ENCODE results near the gene CLSTN2. TPM values are rescaled to one million over a fixed set of nuclear protein-coding genes. Genes with fewer than 3 reads are reported as not detected.

Gene CLSTN2
- total RNA-seq, 2 donors from 2014 or later: 0.08 TPM; not detected in 1

DNA sequence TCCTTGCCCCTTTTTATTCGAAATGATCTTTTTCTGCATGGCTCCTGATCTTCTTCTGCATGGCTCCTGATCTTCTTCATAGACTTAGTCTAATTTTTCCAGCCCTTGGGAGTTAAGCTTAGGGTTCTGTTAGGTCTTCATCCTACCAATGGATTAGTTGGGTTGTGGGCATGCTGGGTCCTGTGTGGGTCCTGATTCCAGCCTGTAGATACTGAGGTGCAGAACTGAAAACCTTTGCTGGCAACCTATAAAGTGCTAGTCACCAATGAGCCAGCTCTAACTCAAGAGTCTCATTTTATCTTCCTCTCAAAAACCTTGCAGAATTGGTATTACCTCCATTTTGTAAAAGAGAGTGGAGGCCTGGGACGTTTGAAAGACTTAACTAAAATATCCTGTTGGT lies 229.2 kb downstream of the CLSTN2 start:
- peaks cover 14% of the 10 kb centered on the region for H3K27me3 Mint-ChIP-seq

DNA sequence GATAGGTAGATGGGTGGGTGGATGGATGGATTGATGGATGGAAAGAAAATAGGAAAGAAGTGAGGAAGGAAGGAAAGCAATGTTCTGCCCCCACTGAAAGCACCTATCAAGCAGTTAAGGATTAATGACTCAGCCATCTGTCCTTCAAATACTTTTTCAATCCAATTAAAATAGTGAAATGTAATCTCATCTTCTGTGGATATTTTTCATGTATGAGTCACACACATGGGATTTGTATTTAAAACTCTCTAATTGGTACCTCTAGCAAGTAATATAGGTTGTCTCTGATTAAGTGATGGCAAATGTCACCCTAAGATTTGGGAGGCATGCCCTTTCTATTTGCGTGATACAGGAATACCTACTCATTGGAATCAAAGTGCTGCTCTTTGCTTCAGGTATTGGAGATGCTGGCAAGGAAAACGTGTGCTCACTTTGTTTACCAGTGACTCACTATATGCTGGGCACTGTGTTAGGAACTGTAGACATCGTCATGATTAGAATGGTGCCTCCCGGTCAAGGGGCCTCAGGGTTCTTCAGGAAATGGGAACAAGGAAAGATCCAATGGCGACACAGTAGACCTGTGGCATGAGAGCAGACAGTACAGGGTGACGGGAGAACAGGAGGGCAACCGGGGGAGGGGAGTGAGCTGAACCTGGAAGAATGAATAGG lies 230.1 kb downstream of the CLSTN2 start:
- no peak for ATAC-seq (replicated peaks)
- H3K36me3 Mint-ChIP-seq (ENCODE audit: low read depth): no peaks in the 10 kb centered on the region
- no peak overlapping the region for H3K4me3 Mint-ChIP-seq
- no peaks in the 10 kb centered on the region for H3K4me1 Mint-ChIP-seq
- no peaks in the 10 kb centered on the region for H3K9me3 Mint-ChIP-seq
- H3K27ac Mint-ChIP-seq: no peak overlapping the region
- peaks cover 11% of the 10 kb centered on the region for H3K27me3 Mint-ChIP-seq

More for the DNA sequence above, 229.2 kb downstream of the CLSTN2 start:
- Mint-ChIP-seq H3K36me3 (ENCODE audit: low read depth) (no peaks in the 10 kb centered on the region), H3K27ac (no peak overlapping the region), H3K4me1 (no peaks in the 10 kb centered on the region), H3K4me3 (no peak overlapping the region), H3K9me3 (no peaks in the 10 kb centered on the region)
- no peak for ATAC-seq (replicated peaks)

DNA sequence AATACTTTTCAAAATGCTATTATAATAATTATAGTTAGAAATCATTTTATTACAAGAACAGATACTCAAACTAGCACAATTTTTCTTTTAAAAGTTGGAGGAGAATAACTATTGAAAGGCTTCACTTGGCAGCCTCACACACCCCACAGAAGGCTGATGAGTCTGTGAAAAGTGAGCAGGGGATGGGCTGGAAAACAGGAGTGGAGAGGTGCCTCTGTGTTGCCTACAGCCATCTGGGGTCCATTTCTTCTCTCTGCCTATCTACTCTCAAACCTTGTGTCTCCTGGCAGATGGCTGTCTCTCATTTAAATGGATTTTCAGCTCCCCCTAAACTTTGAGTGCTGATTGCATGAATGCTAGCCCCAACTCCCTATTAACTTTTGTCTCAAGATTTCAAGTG lies 230.8 kb downstream of the CLSTN2 start:
- Mint-ChIP-seq H3K4me1 (no peaks in the 10 kb centered on the region), H3K27me3 (peaks cover 11% of the 10 kb centered on the region), H3K36me3 (ENCODE audit: low read depth) (no peaks in the 10 kb centered on the region), H3K9me3 (no peaks in the 10 kb centered on the region), H3K27ac (no peak overlapping the region), H3K4me3 (no peak overlapping the region)
- ATAC-seq (replicated peaks): no peak

DNA sequence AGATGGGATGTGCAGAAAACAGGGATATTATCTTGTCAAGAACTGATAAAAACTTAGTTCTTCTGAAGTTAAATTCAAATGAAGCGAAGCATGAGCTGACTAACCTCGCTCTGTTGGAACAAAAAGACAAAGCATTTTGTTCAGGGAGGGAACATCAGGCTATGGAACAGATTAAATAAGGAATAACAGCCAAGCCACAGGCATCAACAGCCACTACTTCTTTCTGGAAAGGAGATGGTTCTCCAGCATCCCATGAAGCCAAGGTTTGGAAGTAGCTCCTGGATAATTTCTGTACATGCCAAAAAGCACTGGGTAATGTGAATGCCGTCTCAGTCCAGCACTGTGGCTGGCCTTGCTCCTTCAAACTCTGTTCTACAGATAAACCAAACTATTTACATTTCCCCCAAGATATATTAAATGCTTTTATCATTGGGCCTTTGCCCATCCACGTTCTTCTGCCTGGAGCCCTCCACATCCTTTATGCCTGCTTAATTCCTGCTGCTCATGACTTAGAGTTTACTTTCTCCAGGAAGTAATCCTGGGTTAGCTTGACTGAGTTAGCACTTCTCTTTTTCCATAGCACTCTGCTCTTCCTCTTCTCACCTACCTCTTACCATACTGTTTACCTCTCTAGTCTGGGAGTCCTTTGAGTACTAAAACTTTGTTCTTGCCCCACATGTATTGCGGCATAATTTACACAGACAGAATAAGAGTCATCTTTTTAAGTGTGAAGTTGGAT lies 232.0 kb downstream of the CLSTN2 start:
- ATAC-seq (replicated peaks): no peak

GRCh38 chr3:140167600-140168281 lies 232.8 kb downstream of the CLSTN2 start:
- Mint-ChIP-seq H3K27me3 (peaks cover 11% of the 10 kb centered on the region), H3K4me1 (no peaks in the 10 kb centered on the region), H3K27ac (no peak overlapping the region), H3K9me3 (no peaks in the 10 kb centered on the region), H3K36me3 (ENCODE audit: low read depth) (no peaks in the 10 kb centered on the region), H3K4me3 (no peak overlapping the region)
- ATAC-seq (replicated peaks): no peak

More for the DNA sequence above, 232.0 kb downstream of the CLSTN2 start:
- H3K9me3 Mint-ChIP-seq: no peaks in the 10 kb centered on the region
- H3K27ac Mint-ChIP-seq: no peak overlapping the region
- peaks cover 11% of the 10 kb centered on the region for H3K27me3 Mint-ChIP-seq
- no peaks in the 10 kb centered on the region for H3K4me1 Mint-ChIP-seq
- H3K4me3 Mint-ChIP-seq: no peak overlapping the region
- H3K36me3 Mint-ChIP-seq (ENCODE audit: low read depth): no peaks in the 10 kb centered on the region

DNA sequence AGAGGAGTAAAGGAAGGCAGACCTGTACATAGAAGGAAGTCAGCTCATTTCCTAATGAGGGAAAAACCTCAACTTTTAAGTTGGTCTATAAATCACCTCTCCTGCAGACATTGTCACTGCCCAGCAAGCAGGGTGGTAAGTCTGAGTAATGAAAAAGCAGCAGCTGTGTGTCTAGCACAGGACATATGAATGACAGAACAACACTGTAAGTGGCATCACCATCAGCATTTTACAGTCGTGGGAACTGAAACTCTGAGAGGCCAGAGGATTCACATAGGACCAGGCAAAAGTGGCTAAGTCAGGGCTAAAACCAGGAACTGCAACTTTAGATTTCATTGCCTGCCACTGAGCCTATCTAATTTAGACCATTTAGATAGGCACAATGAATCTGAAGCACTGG lies 235.6 kb downstream of the CLSTN2 start:
- ATAC-seq (replicated peaks): no peak
- Mint-ChIP-seq H3K4me3 (no peak overlapping the region), H3K27me3 (peaks cover 3% of the 10 kb centered on the region), H3K9me3 (no peaks in the 10 kb centered on the region), H3K4me1 (no peaks in the 10 kb centered on the region), H3K36me3 (ENCODE audit: low read depth) (no peaks in the 10 kb centered on the region), H3K27ac (no peak overlapping the region)

DNA sequence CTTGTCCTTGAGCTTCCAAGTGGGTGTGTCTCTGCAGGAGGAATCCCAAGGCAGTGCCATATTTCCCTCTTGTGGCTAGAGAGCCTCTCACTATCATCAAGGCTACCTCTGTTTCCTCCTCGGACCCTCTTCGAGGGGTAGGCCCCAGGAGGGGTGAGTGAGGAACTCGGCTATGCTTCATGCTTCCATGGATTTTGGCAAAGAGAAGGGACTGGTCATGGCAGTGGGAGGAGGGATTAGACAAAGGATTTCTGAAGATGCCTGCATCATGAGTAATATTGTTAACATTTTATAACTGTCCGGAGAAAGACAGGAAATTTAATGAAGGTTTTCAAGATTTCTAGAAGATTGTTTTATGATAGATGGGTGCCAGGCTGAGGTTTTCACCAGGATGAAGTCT lies 241.5 kb downstream of the CLSTN2 start:
- Mint-ChIP-seq H3K4me3 (no peak overlapping the region), H3K9me3 (no peaks in the 10 kb centered on the region), H3K36me3 (ENCODE audit: low read depth) (no peaks in the 10 kb centered on the region), H3K27ac (no peak overlapping the region), H3K27me3 (peaks cover 3% of the 10 kb centered on the region), H3K4me1 (no peaks in the 10 kb centered on the region)
- ATAC-seq (replicated peaks): no peak

GRCh38 chr3:140177943-140178342 lies 243.0 kb downstream of the CLSTN2 start:
- H3K36me3 Mint-ChIP-seq (ENCODE audit: low read depth): no peaks in the 10 kb centered on the region

GRCh38 chr3:140178482-140178881 lies 243.5 kb downstream of the CLSTN2 start:
- ATAC-seq (replicated peaks): no peak

More at GRCh38 chr3:140177943-140178342, 243.0 kb downstream of the CLSTN2 start:
- no peak for ATAC-seq (replicated peaks)
- H3K27ac Mint-ChIP-seq: no peak overlapping the region
- H3K9me3 Mint-ChIP-seq: no peaks in the 10 kb centered on the region
- H3K27me3 Mint-ChIP-seq: peaks cover 3% of the 10 kb centered on the region
- no peaks in the 10 kb centered on the region for H3K4me1 Mint-ChIP-seq
- H3K4me3 Mint-ChIP-seq: no peak overlapping the region

GRCh38 chr3:140180603-140181002 lies 245.6 kb downstream of the CLSTN2 start:
- H3K36me3 Mint-ChIP-seq (ENCODE audit: low read depth): no peaks in the 10 kb centered on the region
- no peak for ATAC-seq (replicated peaks)
- no peaks in the 10 kb centered on the region for H3K9me3 Mint-ChIP-seq
- no peaks in the 10 kb centered on the region for H3K4me1 Mint-ChIP-seq
- no peak overlapping the region for H3K4me3 Mint-ChIP-seq
- no peak overlapping the region for H3K27ac Mint-ChIP-seq
- peaks cover 3% of the 10 kb centered on the region for H3K27me3 Mint-ChIP-seq

More at GRCh38 chr3:140178482-140178881, 243.5 kb downstream of the CLSTN2 start:
- no peak overlapping the region for H3K4me3 Mint-ChIP-seq
- no peaks in the 10 kb centered on the region for H3K36me3 Mint-ChIP-seq (ENCODE audit: low read depth)
- no peaks in the 10 kb centered on the region for H3K9me3 Mint-ChIP-seq
- H3K4me1 Mint-ChIP-seq: no peaks in the 10 kb centered on the region
- no peak overlapping the region for H3K27ac Mint-ChIP-seq
- H3K27me3 Mint-ChIP-seq: peaks cover 3% of the 10 kb centered on the region

- ATAC-seq (replicated peaks): no peak
- Mint-ChIP-seq H3K27ac (no peak overlapping the region), H3K4me1 (no peaks in the 10 kb centered on the region), H3K4me3 (no peak overlapping the region), H3K9me3 (no peaks in the 10 kb centered on the region), H3K27me3 (peaks cover 3% of the 10 kb centered on the region), H3K36me3 (ENCODE audit: low read depth) (no peaks in the 10 kb centered on the region)
Measured at GRCh38 chr3:140185375-140185774, 250.4 kb downstream of the CLSTN2 start.

- Mint-ChIP-seq H3K4me3 (no peak overlapping the region), H3K27ac (no peak overlapping the region), H3K4me1 (no peaks in the 10 kb centered on the region), H3K9me3 (no peaks in the 10 kb centered on the region), H3K36me3 (ENCODE audit: low read depth) (no peaks in the 10 kb centered on the region), H3K27me3 (peaks cover 3% of the 10 kb centered on the region)
- ATAC-seq (replicated peaks): no peak
Measured at GRCh38 chr3:140186421-140186920, 251.5 kb downstream of the CLSTN2 start.

GRCh38 chr3:140187028-140187427 lies 252.0 kb downstream of the CLSTN2 start:
- no peaks in the 10 kb centered on the region for H3K4me1 Mint-ChIP-seq
- no peak for ATAC-seq (replicated peaks)
- H3K4me3 Mint-ChIP-seq: no peak overlapping the region
- no peak overlapping the region for H3K27ac Mint-ChIP-seq
- no peaks in the 10 kb centered on the region for H3K27me3 Mint-ChIP-seq
- H3K36me3 Mint-ChIP-seq (ENCODE audit: low read depth): no peaks in the 10 kb centered on the region
- no peaks in the 10 kb centered on the region for H3K9me3 Mint-ChIP-seq

DNA sequence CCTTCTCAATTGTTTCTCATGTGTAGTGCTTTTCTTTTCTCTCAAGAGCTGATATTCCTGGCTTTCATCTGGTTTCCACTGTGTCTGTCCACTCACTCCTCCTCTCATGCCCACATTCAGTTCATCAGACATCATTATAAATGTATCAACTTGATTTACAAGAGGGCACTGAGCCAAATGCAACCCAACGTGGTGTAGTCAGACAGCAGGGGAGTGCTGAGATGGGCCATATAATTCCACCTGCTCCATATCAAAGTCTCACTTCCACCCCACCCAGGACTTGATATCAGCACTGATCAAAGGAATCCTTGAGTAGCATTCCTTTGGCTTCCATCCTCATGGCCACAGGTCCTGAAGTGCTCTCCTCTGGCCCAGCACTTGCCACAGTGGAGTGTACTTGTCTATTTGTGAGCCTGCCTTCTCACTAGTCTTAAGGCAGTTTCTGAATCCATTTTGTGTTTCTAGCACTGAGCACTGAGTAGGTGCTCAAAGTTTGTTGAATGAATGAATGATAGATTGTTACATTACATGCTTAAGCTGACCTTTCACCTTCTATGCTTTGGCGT lies 252.8 kb downstream of the CLSTN2 start:
- H3K36me3 Mint-ChIP-seq (ENCODE audit: low read depth): no peaks in the 10 kb centered on the region
- no peaks in the 10 kb centered on the region for H3K4me1 Mint-ChIP-seq
- peaks cover 4% of the 10 kb centered on the region for H3K27me3 Mint-ChIP-seq
- H3K9me3 Mint-ChIP-seq: peaks cover 3% of the 10 kb centered on the region
- ATAC-seq (replicated peaks): no peak
- no peak overlapping the region for H3K27ac Mint-ChIP-seq
- no peak overlapping the region for H3K4me3 Mint-ChIP-seq

All from activated T-helper 17 cell treated with anti-CD3 and anti-CD28 coated beads, Interleukin-2, amount 50 U/mL, for 72 hours (primary cell).